Neutrophil (primary cell): ENCODE results near the gene FXR2.

Experiments used
- H3K27ac ChIP-seq: fragments of 200-600 bp; sonication (generic); 2 replicates; pipeline ENCODE4 v1.5.1; 2016; ENCODE audit warnings: mild to moderate bottlenecking, moderate library complexity
- H3K27me3 ChIP-seq: fragments of 200-600 bp; sonication (generic); 2 replicates; pipeline ENCODE4 v1.6.0; 2016; ENCODE audit warnings: mild to moderate bottlenecking
- H3K36me3 ChIP-seq: fragments of 200-600 bp; sonication (generic); 2 replicates; pipeline ENCODE4 v1.5.1; 2017
- H3K4me1 ChIP-seq, 2 experiments: fragments of 200-600 bp in 1 of 2; sonication (generic) in 1 of 2; 1 replicate in 1 of 2; 2 replicates in 1 of 2; pipeline versions ENCODE4 v1.5.1 to v1.6.1; 2013 to 2016; ENCODE audit warnings: low read depth in 1 of 2, low read length in 1 of 2, mild to moderate bottlenecking in 1 of 2, moderate library complexity in 1 of 2; ENCODE audit not compliant: control insufficient read depth in 1 of 2, insufficient read depth in 1 of 2
- H3K4me3 ChIP-seq, 2 experiments: fragments of 200-600 bp in 1 of 2; sonication (generic) in 1 of 2; 1 replicate in 1 of 2; 2 replicates in 1 of 2; pipeline ENCODE4 v1.5.1; 2013 to 2016; ENCODE audit warnings: low read depth in 1 of 2, low read length in 1 of 2, mild to moderate bottlenecking in 1 of 2, moderate library complexity in 1 of 2
- H3K9me3 ChIP-seq: fragments of 200-600 bp; sonication (generic); 2 replicates; pipeline ENCODE4 v1.5.1; 2016
- TF ChIP-seq, protein P1 (sequence below): fragments of 200-600 bp; sonication (generic); IDR thresholded peaks from 2 replicates; pipeline ENCODE4 v1.5.1; 2016; ENCODE audit warnings: antibody characterized with exemption

The FXR2 gene

DNA sequence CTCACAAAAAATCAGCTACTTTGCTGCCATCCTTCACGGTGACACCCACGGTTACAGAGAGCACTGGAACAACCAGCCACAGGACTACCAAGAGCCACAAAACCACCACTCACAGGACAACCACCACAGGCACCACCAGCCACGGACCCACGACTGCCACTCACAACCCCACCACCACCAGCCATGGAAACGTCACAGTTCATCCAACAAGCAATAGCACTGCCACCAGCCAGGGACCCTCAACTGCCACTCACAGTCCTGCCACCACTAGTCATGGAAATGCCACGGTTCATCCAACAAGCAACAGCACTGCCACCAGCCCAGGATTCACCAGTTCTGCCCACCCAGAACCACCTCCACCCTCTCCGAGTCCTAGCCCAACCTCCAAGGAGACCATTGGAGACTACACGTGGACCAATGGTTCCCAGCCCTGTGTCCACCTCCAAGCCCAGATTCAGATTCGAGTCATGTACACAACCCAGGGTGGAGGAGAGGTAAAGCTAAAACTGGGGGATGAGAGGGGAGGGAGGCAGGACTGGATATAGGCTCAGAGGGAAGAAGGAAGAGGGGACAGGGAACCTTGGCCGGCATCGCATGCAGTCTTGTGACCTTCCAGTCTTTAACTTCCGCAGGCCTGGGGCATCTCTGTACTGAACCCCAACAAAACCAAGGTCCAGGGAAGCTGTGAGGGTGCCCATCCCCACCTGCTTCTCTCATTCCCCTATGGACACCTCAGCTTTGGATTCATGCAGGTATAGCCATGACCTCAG lies 34.7 kb downstream of the FXR2 start:
- Histone ChIP-seq H3K4me3 (peak overlapping the region; percentile 34 to 54), H3K36me3 (peaks cover 41% of the 10 kb centered on the region), H3K9me3 (peaks cover 3% of the 10 kb centered on the region), H3K27me3 (no peaks in the 10 kb centered on the region), H3K4me1 (peaks cover 67 to 69% of the 10 kb centered on the region in 2 experiments), H3K27ac (peak overlapping the region; percentile 92)
- TF ChIP-seq, protein P1, sequence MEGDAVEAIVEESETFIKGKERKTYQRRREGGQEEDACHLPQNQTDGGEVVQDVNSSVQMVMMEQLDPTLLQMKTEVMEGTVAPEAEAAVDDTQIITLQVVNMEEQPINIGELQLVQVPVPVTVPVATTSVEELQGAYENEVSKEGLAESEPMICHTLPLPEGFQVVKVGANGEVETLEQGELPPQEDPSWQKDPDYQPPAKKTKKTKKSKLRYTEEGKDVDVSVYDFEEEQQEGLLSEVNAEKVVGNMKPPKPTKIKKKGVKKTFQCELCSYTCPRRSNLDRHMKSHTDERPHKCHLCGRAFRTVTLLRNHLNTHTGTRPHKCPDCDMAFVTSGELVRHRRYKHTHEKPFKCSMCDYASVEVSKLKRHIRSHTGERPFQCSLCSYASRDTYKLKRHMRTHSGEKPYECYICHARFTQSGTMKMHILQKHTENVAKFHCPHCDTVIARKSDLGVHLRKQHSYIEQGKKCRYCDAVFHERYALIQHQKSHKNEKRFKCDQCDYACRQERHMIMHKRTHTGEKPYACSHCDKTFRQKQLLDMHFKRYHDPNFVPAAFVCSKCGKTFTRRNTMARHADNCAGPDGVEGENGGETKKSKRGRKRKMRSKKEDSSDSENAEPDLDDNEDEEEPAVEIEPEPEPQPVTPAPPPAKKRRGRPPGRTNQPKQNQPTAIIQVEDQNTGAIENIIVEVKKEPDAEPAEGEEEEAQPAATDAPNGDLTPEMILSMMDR, result no peak

DNA sequence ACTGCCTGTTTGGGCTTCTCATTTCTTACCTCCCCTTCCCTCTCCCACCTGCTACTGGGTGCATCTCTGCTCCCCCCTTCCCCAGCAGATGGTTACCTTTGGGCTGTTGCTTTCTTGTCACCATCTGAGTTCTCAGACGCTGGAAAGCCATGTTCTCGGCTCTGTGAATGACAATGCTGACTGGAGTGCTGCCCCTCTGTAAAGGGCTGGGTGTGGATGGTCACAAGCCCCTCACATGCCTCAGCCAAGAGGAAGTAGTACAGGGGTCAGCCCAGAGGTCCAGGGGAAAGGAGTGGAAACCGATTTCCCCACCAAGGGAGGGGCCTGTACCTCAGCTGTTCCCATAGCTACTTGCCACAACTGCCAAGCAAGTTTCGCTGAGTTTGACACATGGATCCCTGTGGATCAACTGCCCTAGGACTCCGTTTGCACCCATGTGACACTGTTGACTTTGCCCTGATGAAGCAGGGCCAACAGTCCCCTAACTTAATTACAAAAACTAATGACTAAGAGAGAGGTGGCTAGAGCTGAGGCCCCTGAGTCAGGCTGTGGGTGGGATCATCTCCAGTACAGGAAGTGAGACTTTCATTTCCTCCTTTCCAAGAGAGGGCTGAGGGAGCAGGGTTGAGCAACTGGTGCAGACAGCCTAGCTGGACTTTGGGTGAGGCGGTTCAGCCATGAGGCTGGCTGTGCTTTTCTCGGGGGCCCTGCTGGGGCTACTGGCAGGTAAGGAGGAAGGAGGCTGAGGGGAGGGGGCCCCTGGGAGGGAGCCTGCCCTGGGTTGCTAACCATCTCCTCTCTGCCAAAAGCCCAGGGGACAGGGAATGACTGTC lies 35.5 kb downstream of the FXR2 start, which contains the start of gene CD68:
Gene CD68 (plus strand): TSS at position 638 of the 833 bp plus-strand sequence. CDS start 40 bp downstream, at position 678.
- H3K27ac ChIP-seq, result peak within 1 kb of the TSS; percentile 92
- peaks cover 71 to 72% of the 10 kb centered on the region in 2 experiments for H3K4me1 ChIP-seq
- H3K4me3 ChIP-seq, result peak within 1 kb of the TSS; percentile 34 to 54
- H3K36me3 ChIP-seq, result peaks cover 49% of the 10 kb centered on the region
- no peaks in the 10 kb centered on the region for H3K27me3 ChIP-seq
- peaks cover 3% of the 10 kb centered on the region for H3K9me3 ChIP-seq
- TF ChIP-seq, protein P1, result no peak

DNA sequence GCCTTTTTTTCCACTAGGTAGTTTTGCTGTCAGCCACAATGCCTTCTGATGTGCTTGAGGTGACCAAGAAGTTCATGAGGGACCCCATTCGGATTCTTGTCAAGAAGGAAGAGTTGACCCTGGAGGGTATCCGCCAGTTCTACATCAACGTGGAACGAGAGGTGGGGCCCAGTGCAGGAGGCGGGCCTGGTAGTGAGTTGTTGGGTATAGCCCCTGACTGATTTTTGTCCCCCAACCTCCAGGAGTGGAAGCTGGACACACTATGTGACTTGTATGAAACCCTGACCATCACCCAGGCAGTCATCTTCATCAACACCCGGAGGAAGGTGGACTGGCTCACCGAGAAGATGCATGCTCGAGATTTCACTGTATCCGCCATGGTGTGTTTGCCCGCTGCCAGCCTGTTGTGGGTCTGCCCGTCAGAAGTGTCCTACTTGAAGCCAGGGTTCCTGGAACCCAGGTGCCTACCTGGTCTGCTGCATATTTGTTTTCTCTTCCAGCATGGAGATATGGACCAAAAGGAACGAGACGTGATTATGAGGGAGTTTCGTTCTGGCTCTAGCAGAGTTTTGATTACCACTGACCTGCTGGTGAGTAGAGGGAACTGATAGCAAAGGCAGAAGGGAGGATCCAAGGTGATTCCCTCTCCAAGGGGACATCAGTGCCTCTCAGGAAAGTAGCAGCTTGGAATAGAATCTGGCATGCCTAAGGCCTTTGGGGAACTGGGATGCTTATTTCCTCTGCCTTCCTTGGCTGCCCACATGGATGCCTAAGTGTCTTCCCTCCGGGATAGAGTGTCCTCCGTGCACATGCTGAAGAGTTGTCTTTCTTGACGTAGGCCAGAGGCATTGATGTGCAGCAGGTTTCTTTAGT lies 37.1 kb downstream of the FXR2 start:
- TF ChIP-seq, protein P1, result no peak
- Histone ChIP-seq H3K27ac (peak overlapping the region; percentile 92), H3K9me3 (peaks cover 3% of the 10 kb centered on the region), H3K27me3 (no peaks in the 10 kb centered on the region), H3K36me3 (peaks cover 50% of the 10 kb centered on the region), H3K4me1 (peaks cover 65 to 67% of the 10 kb centered on the region in 2 experiments), H3K4me3 (no peak overlapping the region)

DNA sequence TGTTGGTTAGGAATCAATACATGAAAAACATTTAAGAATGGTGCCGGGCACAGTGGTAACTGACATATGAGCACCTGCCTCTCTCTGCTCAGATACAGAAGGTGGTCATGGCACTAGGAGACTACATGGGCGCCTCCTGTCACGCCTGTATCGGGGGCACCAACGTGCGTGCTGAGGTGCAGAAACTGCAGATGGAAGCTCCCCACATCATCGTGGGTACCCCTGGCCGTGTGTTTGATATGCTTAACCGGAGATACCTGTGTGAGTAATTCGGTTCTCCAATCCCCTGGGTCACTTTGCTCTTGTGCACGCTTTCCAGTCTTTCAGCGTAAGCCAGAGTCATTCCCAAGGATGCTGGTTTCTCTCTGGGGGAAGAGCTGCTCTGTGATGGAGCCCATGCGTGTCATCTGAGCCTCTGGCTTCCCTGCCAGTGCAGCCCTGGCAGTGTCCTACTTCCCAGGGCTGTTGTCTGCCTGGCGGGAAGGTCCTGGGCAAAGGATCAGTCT lies 38.2 kb downstream of the FXR2 start:
- Histone ChIP-seq H3K36me3 (peaks cover 50% of the 10 kb centered on the region), H3K9me3 (peaks cover 3% of the 10 kb centered on the region), H3K27me3 (no peaks in the 10 kb centered on the region), H3K4me1 (peaks cover 60 to 62% of the 10 kb centered on the region in 2 experiments), H3K27ac (peak overlapping the region; percentile 92), H3K4me3 (no peak overlapping the region)
- TF ChIP-seq, protein P1, result no peak

DNA sequence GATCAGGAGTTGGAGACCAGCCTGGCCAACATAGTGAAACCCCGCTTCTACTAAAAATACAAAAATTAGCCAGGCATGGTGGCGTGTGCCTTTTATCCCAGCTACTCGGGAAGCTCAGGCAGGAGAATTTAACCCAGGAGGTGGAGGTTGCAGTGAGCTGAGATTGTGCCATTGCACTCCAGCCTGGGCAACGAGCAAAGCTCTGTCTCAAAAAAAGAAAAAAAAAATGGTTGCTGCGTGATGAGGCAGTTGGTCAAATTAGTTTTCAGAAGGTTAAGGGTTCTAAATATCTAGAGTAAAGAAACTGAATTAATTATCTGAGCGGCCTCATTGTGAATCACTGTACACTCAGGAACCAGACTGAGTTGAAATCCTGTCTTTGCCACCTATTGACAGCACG lies 38.7 kb downstream of the FXR2 start:
- Histone ChIP-seq H3K4me1 (peaks cover 55 to 57% of the 10 kb centered on the region in 2 experiments), H3K4me3 (no peak overlapping the region), H3K27me3 (no peaks in the 10 kb centered on the region), H3K36me3 (peaks cover 54% of the 10 kb centered on the region), H3K27ac (peak overlapping the region; percentile 92), H3K9me3 (peaks cover 3% of the 10 kb centered on the region)
- TF ChIP-seq, protein P1, result no peak
